Mesenchymal stem cell (in vitro differentiated cells and primary cell): ENCODE results near the gene PCMTD2.

Experiments
- DNase-seq: peaks from one replicate; pipeline ENCODE4 v3.0.0-alpha.2; 2013
- H2AFZ ChIP-seq: one replicate; pipeline ENCODE4 v1.6.1; 2013; ENCODE audit warnings: low read depth, mild to moderate bottlenecking, control low read depth, inconsistent platforms, low read length, moderate library complexity
- H2AK5ac ChIP-seq: 2 replicates; pipeline ENCODE4 v1.6.1; 2013; ENCODE audit warnings: low read length, moderate library complexity, mild to moderate bottlenecking, inconsistent platforms; ENCODE audit not compliant: severe bottlenecking
- H2BK120ac ChIP-seq: one replicate; pipeline ENCODE4 v1.6.1; 2013; ENCODE audit warnings: low read depth, mild to moderate bottlenecking, inconsistent platforms, low read length, moderate library complexity
- H2BK12ac ChIP-seq, 2 experiments: one replicate each; pipeline ENCODE4 v1.6.1; 2013; ENCODE audit warnings: inconsistent platforms in 2 of 2, low read length in 2 of 2, mild to moderate bottlenecking in 2 of 2, moderate library complexity in 2 of 2, control low read depth in 1 of 2
- H2BK15ac ChIP-seq: one replicate; pipeline ENCODE4 v1.6.1; 2013; ENCODE audit warnings: mild to moderate bottlenecking, low read depth, inconsistent platforms; ENCODE audit not compliant: poor library complexity, severe bottlenecking
- H2BK5ac ChIP-seq: 2 replicates; pipeline ENCODE4 v1.6.1; 2013; ENCODE audit warnings: low read depth, mild to moderate bottlenecking, low read length, control low read depth, inconsistent platforms; ENCODE audit not compliant: poor library complexity, severe bottlenecking
- H3K14ac ChIP-seq, 2 experiments: one replicate each; pipeline ENCODE4 v1.6.1; 2013; ENCODE audit warnings: inconsistent platforms in 2 of 2, low read length in 2 of 2, control low read depth in 1 of 2, mild to moderate bottlenecking in 1 of 2, moderate library complexity in 1 of 2
- H3K18ac ChIP-seq, 2 experiments: one replicate each; pipeline ENCODE4 v1.6.1; 2013; ENCODE audit warnings: inconsistent platforms in 2 of 2, low read length in 2 of 2, control low read depth in 1 of 2, low read depth in 1 of 2, mild to moderate bottlenecking in 1 of 2
- H3K23ac ChIP-seq, 2 experiments: one replicate each; pipeline ENCODE4 v1.6.1; 2013; ENCODE audit warnings: inconsistent platforms in 2 of 2, low read length in 2 of 2, mild to moderate bottlenecking in 2 of 2, moderate library complexity in 2 of 2, control low read depth in 1 of 2
- H3K27ac ChIP-seq: 2 replicates; pipeline ENCODE4 v1.5.1; 2013; ENCODE audit warnings: mild to moderate bottlenecking, moderate library complexity, low read length, control low read depth, inconsistent platforms; ENCODE audit not compliant: poor library complexity, severe bottlenecking
- H3K27me3 ChIP-seq, 2 experiments: 2 replicates each; pipeline versions ENCODE4 v1.6.1 to v1.7.0; 2013; ENCODE audit warnings: low read length in 2 of 2, mild to moderate bottlenecking in 2 of 2, moderate library complexity in 2 of 2, control low read depth in 1 of 2, inconsistent platforms in 1 of 2; ENCODE audit not compliant: control insufficient read depth in 1 of 2, insufficient read depth in 1 of 2
- H3K36me3 ChIP-seq, 2 experiments: 2 replicates each; pipeline versions ENCODE4 v1.6.1 to v1.7.0; 2013; ENCODE audit warnings: low read length in 2 of 2, control low read depth in 1 of 2, inconsistent platforms in 1 of 2, low read depth in 1 of 2, mild to moderate bottlenecking in 1 of 2; ENCODE audit not compliant: insufficient read depth in 2 of 2, control insufficient read depth in 1 of 2
- H3K4ac ChIP-seq, 2 experiments: one replicate each; pipeline ENCODE4 v1.6.1; 2013; ENCODE audit warnings: inconsistent platforms in 2 of 2, low read length in 2 of 2, mild to moderate bottlenecking in 2 of 2, moderate library complexity in 2 of 2, control low read depth in 1 of 2, low read depth in 1 of 2
- H3K4me1 ChIP-seq: 2 replicates; pipeline ENCODE4 v1.6.1; 2013; ENCODE audit warnings: low read depth, low read length, control low read depth; ENCODE audit not compliant: control insufficient read depth, insufficient read depth
- H3K4me2 ChIP-seq: 2 replicates; pipeline ENCODE4 v1.6.1; 2013; ENCODE audit warnings: low read length, mild to moderate bottlenecking, inconsistent platforms; ENCODE audit not compliant: poor library complexity, severe bottlenecking
- H3K4me3 ChIP-seq, 2 experiments: 2 replicates each; pipeline versions ENCODE4 v1.5.1 to v1.7.0; 2013; ENCODE audit warnings: low read length in 2 of 2, mild to moderate bottlenecking in 2 of 2, control low read depth in 1 of 2, low read depth in 1 of 2; ENCODE audit not compliant: insufficient read depth in 1 of 2
- H3K79me1 ChIP-seq: replicated peaks from 2 replicates; pipeline ENCODE4 v1.6.1; 2013; ENCODE audit warnings: mild to moderate bottlenecking, control low read depth, low read length, inconsistent platforms; ENCODE audit not compliant: poor library complexity, severe bottlenecking
- H3K9ac ChIP-seq: 2 replicates; pipeline ENCODE4 v1.7.0; 2013; ENCODE audit warnings: mild to moderate bottlenecking, low read length, moderate library complexity
- H3K9me3 ChIP-seq: 2 replicates; pipeline ENCODE4 v1.7.0; 2013; ENCODE audit warnings: mild to moderate bottlenecking, low read length; ENCODE audit not compliant: control insufficient read depth
- H4K8ac ChIP-seq: one replicate; pipeline ENCODE4 v1.6.1; 2013; ENCODE audit warnings: inconsistent platforms, mild to moderate bottlenecking, low read length, moderate library complexity
- H4K91ac ChIP-seq: one replicate; pipeline ENCODE4 v1.6.1; 2013; ENCODE audit warnings: mild to moderate bottlenecking, low read length, inconsistent platforms
- WGBS: methylation state at CpG from one replicate; pipeline ENCODE4 v1.1.7; 2013; ENCODE audit warnings: mixed read lengths; 5-methylcytosine and 5-hydroxymethylcytosine counted together

Gene PCMTD2

DNA sequence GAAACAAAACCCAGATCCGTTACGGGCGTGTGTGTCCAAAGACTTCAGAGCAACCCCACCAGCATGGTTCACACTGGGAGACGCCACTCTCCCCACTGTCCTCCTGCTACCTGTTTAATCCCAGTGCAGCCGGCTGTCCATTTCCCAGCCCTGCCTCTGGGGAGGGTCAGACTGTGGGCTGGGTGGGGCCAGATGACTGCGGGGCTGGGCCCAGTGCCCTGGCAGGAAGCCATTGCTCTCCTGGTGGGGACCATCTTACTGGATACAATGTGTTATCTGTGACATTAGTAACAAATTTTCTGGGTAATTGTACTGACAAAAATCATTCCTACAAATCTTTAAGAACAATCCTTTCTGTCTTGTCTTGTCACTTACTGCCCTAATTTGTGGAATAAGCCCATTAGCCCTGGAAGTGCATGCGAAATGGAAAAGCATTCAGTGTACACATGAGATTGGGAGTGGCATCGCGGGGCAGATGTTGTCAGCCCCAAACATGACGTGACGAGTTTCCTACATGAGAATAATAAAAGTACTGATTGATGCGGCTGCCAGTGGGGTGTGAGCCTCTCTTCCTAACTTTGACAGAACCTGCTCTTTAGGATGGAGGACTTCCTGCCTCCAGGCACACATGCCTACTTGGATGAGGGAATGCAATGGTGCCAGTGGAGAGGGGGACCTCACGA is 37.9 kb upstream of the PCMTD2 start:
- Histone ChIP-seq H2BK15ac (no peak overlapping the region), H3K9me3 (no peaks in the 10 kb centered on the region), H3K23ac (no peak overlapping the region)

GRCh38 chr20:64219202-64219601 is 36.3 kb upstream of the PCMTD2 start:
- Histone ChIP-seq H2BK12ac (no peak overlapping the region), H3K4me3 (no peak overlapping the region), H2BK120ac (no peak overlapping the region), H3K4ac (no peak overlapping the region), H3K9me3 (no peaks in the 10 kb centered on the region), H4K91ac (no peak overlapping the region), H2BK15ac (no peak overlapping the region), H3K36me3 (no peaks in the 10 kb centered on the region), H3K9ac (no peak overlapping the region), H3K79me1 (no peaks in the 10 kb centered on the region), H2BK5ac (no peak overlapping the region), H3K4me2 (no peak overlapping the region), H3K14ac (no peak overlapping the region), H4K8ac (no peak overlapping the region), H3K27ac (no peak overlapping the region), H2AK5ac (no peak overlapping the region), H3K4me1 (peaks cover 33% of the 10 kb centered on the region), H2AFZ (no peak overlapping the region), H3K27me3 (peaks cover 37 to 71% of the 10 kb centered on the region in 2 experiments), H3K18ac (no peak overlapping the region), H3K23ac (no peak overlapping the region)
- WGBS = 91% methylated on average over 12 of the region's 12 CpGs
- DNase-seq = no peak

More for the DNA sequence above, 37.9 kb upstream of the PCMTD2 start:
- no peak overlapping the region for H4K8ac ChIP-seq
- H2BK120ac ChIP-seq = no peak overlapping the region
- no peaks in the 10 kb centered on the region for H3K79me1 ChIP-seq
- 91% methylated on average over 13 of the region's 13 CpGs for WGBS
- H3K9ac ChIP-seq = no peak overlapping the region
- H3K18ac ChIP-seq = no peak overlapping the region
- no peak overlapping the region for H2BK5ac ChIP-seq
- no peak overlapping the region for H2AK5ac ChIP-seq
- H3K4ac ChIP-seq = no peak overlapping the region
- H3K27ac ChIP-seq = no peak overlapping the region
- H2BK12ac ChIP-seq = no peak overlapping the region
- no peak overlapping the region for H2AFZ ChIP-seq
- no peak overlapping the region for H4K91ac ChIP-seq
- no peak overlapping the region for H3K4me3 ChIP-seq
- DNase-seq = no peak
- H3K36me3 ChIP-seq = no peaks in the 10 kb centered on the region
- peaks cover 20% of the 10 kb centered on the region for H3K4me1 ChIP-seq
- no peak overlapping the region for H3K4me2 ChIP-seq
- H3K27me3 ChIP-seq = peaks cover 47 to 80% of the 10 kb centered on the region in 2 experiments
- H3K14ac ChIP-seq = no peak overlapping the region

DNA sequence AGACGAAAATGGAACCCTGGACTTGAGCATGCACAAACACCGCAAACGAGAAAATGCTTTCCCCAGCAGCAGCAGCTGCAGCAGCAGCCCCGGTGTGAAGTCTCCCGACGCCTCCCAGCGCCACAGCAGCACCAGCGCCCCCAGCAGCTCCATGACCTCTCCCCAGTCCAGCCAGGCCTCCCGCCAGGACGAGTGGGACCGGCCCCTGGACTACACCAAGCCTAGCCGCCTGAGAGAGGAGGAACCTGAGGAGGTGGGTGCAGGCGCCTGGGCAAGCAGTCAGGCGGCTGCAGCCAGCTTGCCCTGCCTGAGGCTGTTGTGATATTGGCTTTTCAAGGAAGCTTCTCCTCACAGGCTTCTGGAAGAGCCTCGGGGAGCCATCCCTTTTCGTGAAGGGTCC is 35.8 kb upstream of the PCMTD2 start:
- H3K4me1 ChIP-seq = peaks cover 34% of the 10 kb centered on the region
- no peak overlapping the region for H2BK5ac ChIP-seq
- H2AK5ac ChIP-seq = no peak overlapping the region
- no peak overlapping the region for H3K9ac ChIP-seq
- no peaks in the 10 kb centered on the region for H3K79me1 ChIP-seq
- no peak overlapping the region for H4K8ac ChIP-seq
- no peak overlapping the region for H3K4me3 ChIP-seq
- no peak overlapping the region for H2BK120ac ChIP-seq
- no peak for DNase-seq
- H2BK15ac ChIP-seq = no peak overlapping the region
- no peak overlapping the region for H3K4me2 ChIP-seq
- no peak overlapping the region for H2BK12ac ChIP-seq
- H2AFZ ChIP-seq = no peak overlapping the region
- no peak overlapping the region for H4K91ac ChIP-seq
- peaks cover 32 to 68% of the 10 kb centered on the region in 2 experiments for H3K27me3 ChIP-seq
- H3K4ac ChIP-seq = no peak overlapping the region
- no peaks in the 10 kb centered on the region for H3K36me3 ChIP-seq
- H3K27ac ChIP-seq = no peak overlapping the region
- H3K14ac ChIP-seq = no peak overlapping the region
- no peaks in the 10 kb centered on the region for H3K9me3 ChIP-seq
- H3K23ac ChIP-seq = no peak overlapping the region
- H3K18ac ChIP-seq = no peak overlapping the region
- 89% methylated on average over 16 of the region's 16 CpGs for WGBS

DNA sequence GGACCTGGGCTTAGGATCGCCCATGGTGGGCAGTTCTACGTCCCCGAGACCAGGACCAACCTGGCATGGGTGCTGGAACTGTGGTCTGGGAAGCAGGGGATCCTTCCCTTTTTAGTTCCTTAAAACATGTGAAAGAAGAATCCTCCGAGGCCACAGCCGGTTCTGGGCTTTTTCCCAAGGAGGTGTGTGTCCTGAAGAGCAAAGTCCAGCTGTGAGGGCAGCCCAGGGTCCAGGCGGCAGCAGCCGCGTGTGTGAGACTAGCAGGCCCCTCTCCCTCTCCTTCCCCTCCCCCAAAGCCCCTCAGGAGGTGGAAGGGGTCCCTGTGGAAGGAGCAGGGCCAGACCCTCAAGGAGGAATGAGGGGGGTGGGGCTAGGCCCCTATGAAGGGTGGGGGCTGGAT is 35.1 kb upstream of the PCMTD2 start:
- H3K4me1 ChIP-seq = peaks cover 41% of the 10 kb centered on the region
- H2BK12ac ChIP-seq = no peak overlapping the region
- no peak overlapping the region for H2BK15ac ChIP-seq
- H3K23ac ChIP-seq = no peak overlapping the region
- H2AK5ac ChIP-seq = no peak overlapping the region
- no peak overlapping the region for H3K4ac ChIP-seq
- no peak overlapping the region for H3K4me2 ChIP-seq
- DNase-seq = no peak
- no peak overlapping the region for H3K9ac ChIP-seq
- no peak overlapping the region for H3K14ac ChIP-seq
- no peaks in the 10 kb centered on the region for H3K79me1 ChIP-seq
- no peak overlapping the region for H4K91ac ChIP-seq
- H3K27ac ChIP-seq = no peak overlapping the region
- H3K9me3 ChIP-seq = no peaks in the 10 kb centered on the region
- no peak overlapping the region for H3K18ac ChIP-seq
- H4K8ac ChIP-seq = no peak overlapping the region
- H2BK5ac ChIP-seq = no peak overlapping the region
- H3K36me3 ChIP-seq = no peaks in the 10 kb centered on the region
- 75% methylated on average over 5 of the region's 8 CpGs for WGBS
- no peak overlapping the region for H2AFZ ChIP-seq
- no peak overlapping the region for H3K4me3 ChIP-seq
- no peak overlapping the region for H2BK120ac ChIP-seq
- peaks cover 25 to 62% of the 10 kb centered on the region in 2 experiments for H3K27me3 ChIP-seq
